Measurements from ENCODE around the gene PLA2G5.

DNA sequence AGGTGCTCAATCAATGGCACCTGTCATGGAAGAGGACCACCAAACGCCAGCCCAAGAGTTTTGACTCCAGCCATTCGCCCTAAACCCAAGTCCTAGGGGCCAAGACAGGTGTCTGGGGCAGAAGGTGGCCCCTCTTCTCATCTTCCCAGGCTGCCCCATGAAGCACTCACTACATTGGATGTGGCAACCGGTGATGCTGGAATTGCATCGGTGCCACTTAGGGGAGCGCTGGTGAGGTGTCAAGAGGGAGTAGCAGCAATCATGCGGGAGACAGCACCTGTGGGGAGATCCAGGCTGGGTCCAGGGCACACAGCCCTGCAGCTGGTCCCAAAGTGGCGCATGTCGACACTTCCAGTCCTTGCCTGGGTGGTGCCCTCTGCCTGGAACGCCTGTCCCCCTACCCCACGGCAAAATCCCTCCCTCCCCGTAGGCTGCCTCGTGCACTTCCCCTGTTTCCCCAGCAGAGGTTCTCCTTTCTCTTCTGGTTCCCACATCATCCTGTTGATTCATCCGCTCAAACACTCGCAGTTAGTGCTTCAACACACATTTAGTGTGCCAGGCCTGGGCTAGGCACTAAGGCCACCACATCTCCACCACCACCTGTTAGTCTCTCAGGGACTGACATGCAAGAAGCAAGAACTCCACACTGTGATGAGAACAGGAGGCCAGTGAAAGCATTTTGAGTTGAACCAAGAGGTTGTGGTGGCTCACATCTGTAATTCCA lies 30.8 kb downstream of the PLA2G5 start:
- TF ChIP-seq, protein P1, sequence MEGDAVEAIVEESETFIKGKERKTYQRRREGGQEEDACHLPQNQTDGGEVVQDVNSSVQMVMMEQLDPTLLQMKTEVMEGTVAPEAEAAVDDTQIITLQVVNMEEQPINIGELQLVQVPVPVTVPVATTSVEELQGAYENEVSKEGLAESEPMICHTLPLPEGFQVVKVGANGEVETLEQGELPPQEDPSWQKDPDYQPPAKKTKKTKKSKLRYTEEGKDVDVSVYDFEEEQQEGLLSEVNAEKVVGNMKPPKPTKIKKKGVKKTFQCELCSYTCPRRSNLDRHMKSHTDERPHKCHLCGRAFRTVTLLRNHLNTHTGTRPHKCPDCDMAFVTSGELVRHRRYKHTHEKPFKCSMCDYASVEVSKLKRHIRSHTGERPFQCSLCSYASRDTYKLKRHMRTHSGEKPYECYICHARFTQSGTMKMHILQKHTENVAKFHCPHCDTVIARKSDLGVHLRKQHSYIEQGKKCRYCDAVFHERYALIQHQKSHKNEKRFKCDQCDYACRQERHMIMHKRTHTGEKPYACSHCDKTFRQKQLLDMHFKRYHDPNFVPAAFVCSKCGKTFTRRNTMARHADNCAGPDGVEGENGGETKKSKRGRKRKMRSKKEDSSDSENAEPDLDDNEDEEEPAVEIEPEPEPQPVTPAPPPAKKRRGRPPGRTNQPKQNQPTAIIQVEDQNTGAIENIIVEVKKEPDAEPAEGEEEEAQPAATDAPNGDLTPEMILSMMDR (IDR thresholded peaks at IDR 0.05; ENCODE audit: low read length) = peak; percentile 50; the same call in 1 of the 2 replicates
- TF ChIP-seq EZH2 (IDR thresholded peaks at IDR 0.05; ENCODE audit: borderline replicate concordance, low read length) = no peak

All from OCI-LY1 (cell line).